ENCODE measurements around the gene MEIS1. TPM values are rescaled to one million over a fixed set of nuclear protein-coding genes. Genes with fewer than 3 reads are reported as not detected.
A peak's percentile ranks its signal among the peaks of the same experiment; 100 is the strongest.

MEIS1 gene
- total and polyA plus RNA-seq, 2 experiments from 2014 or later = 115 to 121 TPM

DNA sequence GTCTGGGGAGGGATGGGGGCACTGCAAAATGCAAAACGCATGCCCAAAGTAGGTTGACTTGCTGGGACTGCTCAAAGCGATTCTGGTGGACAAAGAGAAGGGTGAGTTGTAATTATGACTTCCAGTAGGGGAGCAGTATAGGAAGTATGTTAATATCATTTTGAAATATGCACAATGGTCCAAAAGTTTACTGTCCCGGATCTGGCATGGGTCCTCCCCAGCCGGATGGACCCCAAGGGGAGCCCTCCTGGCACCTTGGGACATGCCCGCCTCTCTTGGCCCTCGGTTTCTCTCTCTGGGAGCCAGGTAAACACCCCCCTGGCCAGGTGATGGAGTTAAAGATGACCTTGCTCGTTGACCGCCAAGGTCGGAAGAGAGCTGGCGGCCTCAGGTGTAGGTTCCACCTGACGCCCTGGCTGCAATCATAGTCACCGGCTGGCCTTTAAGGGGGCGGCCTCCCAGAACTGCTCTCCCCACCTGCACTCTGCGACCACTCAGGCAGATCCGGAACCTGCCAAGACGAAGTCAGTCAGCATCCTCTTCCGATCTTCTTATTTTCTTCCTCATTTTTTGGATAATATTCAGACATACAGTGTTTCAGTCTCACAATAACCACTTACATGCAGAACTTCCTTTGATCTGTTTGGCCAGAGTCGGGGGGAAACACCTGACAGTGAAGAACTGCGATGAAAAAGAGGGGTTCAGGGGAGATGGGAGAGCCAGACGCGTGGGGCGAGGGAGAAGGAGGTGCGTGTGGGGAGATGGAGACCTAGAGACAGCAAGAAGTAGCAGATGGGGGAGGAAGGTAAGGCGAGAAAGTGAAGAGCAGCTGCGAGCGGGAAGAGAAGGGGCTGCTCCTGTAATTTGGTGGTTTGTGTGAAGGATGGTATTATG is 148.3 kb downstream of the MEIS1 start:
- peaks cover 27% of the 10 kb centered on the region for H3K27me3 ChIP-seq
- no peaks in the 10 kb centered on the region for H3K36me3 ChIP-seq
- H3K4me1 ChIP-seq (ENCODE audit: low read depth) = peaks cover 24% of the 10 kb centered on the region
- H3K4me3 ChIP-seq = no peak overlapping the region
- H3K27ac ChIP-seq = no peak overlapping the region
- no peaks in the 10 kb centered on the region for H3K9me3 ChIP-seq (ENCODE audit: low read depth)
- TF ChIP-seq CTCF (IDR thresholded peaks at IDR 0.05; ENCODE audit: low read depth, low read length) = no peak
- no peak for DNase-seq (ENCODE audit: low read depth in 1 of 2, low spot score in 1 of 2)

DNA sequence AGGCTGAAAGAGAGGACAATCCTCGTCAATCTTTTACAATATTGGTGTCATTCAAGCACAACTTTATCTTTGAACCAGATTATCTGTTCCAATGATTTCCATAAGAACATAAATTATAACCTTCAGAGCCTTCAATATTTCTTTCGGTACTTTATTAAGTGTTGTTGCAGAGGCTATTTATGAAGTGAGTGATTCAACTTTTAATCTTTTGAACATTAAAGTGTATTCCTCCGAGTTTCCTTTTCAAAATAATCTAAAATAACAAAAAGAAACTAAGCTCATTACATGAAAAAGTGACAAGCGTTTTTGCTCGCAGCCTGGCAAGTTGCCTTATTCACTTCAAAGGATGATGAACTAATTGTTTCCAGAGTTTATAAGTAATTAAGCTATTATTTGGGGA is 149.0 kb downstream of the MEIS1 start:
- no peak overlapping the region for H3K4me3 ChIP-seq
- H3K27me3 ChIP-seq = peaks cover 27% of the 10 kb centered on the region
- DNase-seq (ENCODE audit: low read depth in 1 of 2, low spot score in 1 of 2) = no peak
- no peak overlapping the region for H3K27ac ChIP-seq
- H3K9me3 ChIP-seq (ENCODE audit: low read depth) = no peaks in the 10 kb centered on the region
- H3K36me3 ChIP-seq = no peaks in the 10 kb centered on the region
- no peak for TF ChIP-seq CTCF (IDR thresholded peaks at IDR 0.05; ENCODE audit: low read depth, low read length)
- peaks cover 21% of the 10 kb centered on the region for H3K4me1 ChIP-seq (ENCODE audit: low read depth)

- no peak overlapping the region for H3K27ac ChIP-seq
- peaks cover 4% of the 10 kb centered on the region for H3K4me1 ChIP-seq (ENCODE audit: low read depth)
- DNase-seq (ENCODE audit: low read depth in 1 of 2, low spot score in 1 of 2) = no peak
- H3K4me3 ChIP-seq = no peak overlapping the region
- peaks cover 27% of the 10 kb centered on the region for H3K27me3 ChIP-seq
- H3K36me3 ChIP-seq = no peaks in the 10 kb centered on the region
- TF ChIP-seq CTCF (IDR thresholded peaks at IDR 0.05; ENCODE audit: low read depth, low read length) = no peak
- H3K9me3 ChIP-seq (ENCODE audit: low read depth) = no peaks in the 10 kb centered on the region
These were observed 150.7 kb downstream of the MEIS1 start for GRCh38 chr2:66585587-66585986.

GRCh38 chr2:66587216-66587615 is 152.3 kb downstream of the MEIS1 start:
- TF ChIP-seq CTCF (IDR thresholded peaks at IDR 0.05; ENCODE audit: low read depth, low read length) = peak; percentile 25
- H3K4me3 ChIP-seq = no peak overlapping the region
- no peak overlapping the region for H3K27ac ChIP-seq
- H3K4me1 ChIP-seq (ENCODE audit: low read depth) = no peaks in the 10 kb centered on the region
- DNase-seq (ENCODE audit: low read depth in 1 of 2, low spot score in 1 of 2) = peak; percentile 30 to 56
- H3K27me3 ChIP-seq = peaks cover 21% of the 10 kb centered on the region
- H3K9me3 ChIP-seq (ENCODE audit: low read depth) = no peaks in the 10 kb centered on the region
- no peaks in the 10 kb centered on the region for H3K36me3 ChIP-seq

DNA sequence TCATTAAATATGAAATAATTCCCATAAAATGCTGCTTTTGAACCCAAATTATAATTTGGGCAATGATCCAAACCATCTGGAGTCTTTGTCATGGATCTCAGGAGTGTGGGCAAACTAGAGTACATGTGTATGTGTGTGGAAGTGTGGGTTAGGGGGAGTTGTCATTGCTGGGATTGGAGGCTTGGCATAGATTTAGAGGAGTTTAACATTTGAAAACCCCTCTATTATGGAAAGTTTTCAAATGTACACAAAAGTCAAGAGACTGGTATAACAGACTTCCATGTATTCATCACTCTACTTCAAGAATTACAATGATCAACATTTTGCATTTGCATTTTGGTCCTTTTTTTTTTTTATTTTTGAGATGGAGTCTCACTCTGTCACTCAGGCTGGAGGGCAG is 159.1 kb downstream of the MEIS1 start:
- H3K4me3 ChIP-seq = no peak overlapping the region
- H3K27me3 ChIP-seq = no peaks in the 10 kb centered on the region
- H3K4me1 ChIP-seq (ENCODE audit: low read depth) = no peaks in the 10 kb centered on the region
- TF ChIP-seq CTCF (IDR thresholded peaks at IDR 0.05; ENCODE audit: low read depth, low read length) = no peak
- no peak overlapping the region for H3K27ac ChIP-seq
- no peaks in the 10 kb centered on the region for H3K9me3 ChIP-seq (ENCODE audit: low read depth)
- no peak for DNase-seq (ENCODE audit: low read depth in 1 of 2, low spot score in 1 of 2)
- H3K36me3 ChIP-seq = no peaks in the 10 kb centered on the region
